Ectodermal cell (in vitro differentiated cells): Measurements from ENCODE around the gene DENND1B.
"Not testable (repeated sequence)": the region's sequence is repeated elsewhere in the genome, so short reads cannot be mapped to it uniquely, and the experiment has no call there.

Experiments used
- H3K27ac ChIP-seq: 2 replicates; pipeline ENCODE4 v1.7.0; 2013; ENCODE audit warnings: mild to moderate bottlenecking, low read depth, low read length; ENCODE audit not compliant: insufficient read depth, poor library complexity, severe bottlenecking
- H3K27me3 ChIP-seq: 2 replicates; pipeline ENCODE4 v1.7.0; 2013; ENCODE audit warnings: mild to moderate bottlenecking, low read length; ENCODE audit not compliant: insufficient read depth, control insufficient read depth, poor library complexity, severe bottlenecking
- H3K36me3 ChIP-seq: one replicate; pipeline ENCODE4 v1.7.0; 2013; ENCODE audit warnings: low read length; ENCODE audit not compliant: control insufficient read depth, insufficient read depth
- H3K4me1 ChIP-seq: one replicate; pipeline ENCODE4 v1.7.0; 2013; ENCODE audit warnings: low read length; ENCODE audit not compliant: control insufficient read depth, insufficient read depth
- H3K4me3 ChIP-seq: 2 replicates; pipeline ENCODE4 v1.7.0; 2013; ENCODE audit warnings: low read depth, low read length, control low read depth; ENCODE audit not compliant: insufficient read depth
- H3K9me3 ChIP-seq: 2 replicates; pipeline ENCODE4 v1.7.0; 2013; ENCODE audit warnings: mild to moderate bottlenecking, low read length, moderate library complexity; ENCODE audit not compliant: control insufficient read depth
- WGBS, 2 experiments: methylation state at CpG; one replicate each; pipeline ENCODE4 v1.1.7; 2013; ENCODE audit warnings: missing lambda C conversion rate in 2 of 2; 5-methylcytosine and 5-hydroxymethylcytosine counted together

DENND1B gene

GRCh38 chr1:197491505-197491904, 283.8 kb downstream of the DENND1B start:
- not testable (repeated sequence) for H3K4me3 ChIP-seq, H3K4me1 ChIP-seq, H3K9me3 ChIP-seq, H3K27me3 ChIP-seq, H3K27ac ChIP-seq, H3K36me3 ChIP-seq
- WGBS, 2 experiments, result 88 to 100% methylated on average over 1 of the region's 1 CpG

DNA sequence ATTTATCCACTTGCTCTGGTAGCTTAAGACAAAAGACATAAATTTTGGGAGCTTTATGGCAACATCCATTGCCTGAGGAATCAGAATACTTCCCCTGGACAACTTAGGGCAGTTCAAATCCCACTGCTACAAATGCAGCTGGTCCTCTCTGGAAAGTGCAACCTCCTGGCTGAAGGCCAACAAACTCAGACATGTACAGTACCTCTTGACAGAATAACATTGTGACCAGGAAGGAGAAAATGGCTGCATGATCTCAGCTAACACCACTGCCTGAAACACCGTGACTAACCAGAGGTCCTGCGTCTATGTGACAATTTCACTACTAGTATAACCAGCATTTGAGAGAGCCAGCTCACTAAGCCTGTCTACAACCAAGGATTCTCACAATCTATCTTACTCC, 288.3 kb downstream of the DENND1B start:
- Histone ChIP-seq H3K9me3 (no peaks in the 10 kb centered on the region), H3K4me3 (no peak overlapping the region), H3K4me1 (no peaks in the 10 kb centered on the region), H3K36me3 (no peaks in the 10 kb centered on the region), H3K27ac (no peak overlapping the region), H3K27me3 (no peaks in the 10 kb centered on the region)
- WGBS, 2 experiments, result 94 to 100% methylated on average over 2 of the region's 2 CpGs

DNA sequence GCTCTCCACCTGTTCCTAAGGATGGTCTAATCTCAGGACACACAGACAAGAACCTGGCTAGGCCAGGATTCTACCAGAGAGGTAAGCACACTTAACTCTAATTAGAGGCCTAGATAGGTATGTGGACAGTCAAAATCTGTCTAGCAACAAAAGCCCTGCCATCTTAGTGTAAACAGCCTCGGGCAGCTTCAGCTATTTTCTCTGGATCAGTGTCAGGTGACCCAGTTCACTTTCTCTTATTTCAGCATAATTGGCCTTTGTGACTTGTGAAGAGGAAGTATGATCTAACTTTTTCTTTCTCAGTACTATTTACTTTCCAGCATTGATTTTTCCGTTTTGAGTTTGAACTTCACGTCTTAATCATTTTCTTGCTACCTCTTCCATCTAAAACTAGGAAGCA, 289.5 kb downstream of the DENND1B start:
- Histone ChIP-seq H3K27ac (no peak overlapping the region), H3K9me3 (no peaks in the 10 kb centered on the region), H3K36me3 (no peaks in the 10 kb centered on the region), H3K4me1 (no peaks in the 10 kb centered on the region), H3K27me3 (no peaks in the 10 kb centered on the region), H3K4me3 (no peak overlapping the region)
- WGBS, 2 experiments, result 93 to 96% methylated on average over 3 of the region's 3 CpGs

DNA sequence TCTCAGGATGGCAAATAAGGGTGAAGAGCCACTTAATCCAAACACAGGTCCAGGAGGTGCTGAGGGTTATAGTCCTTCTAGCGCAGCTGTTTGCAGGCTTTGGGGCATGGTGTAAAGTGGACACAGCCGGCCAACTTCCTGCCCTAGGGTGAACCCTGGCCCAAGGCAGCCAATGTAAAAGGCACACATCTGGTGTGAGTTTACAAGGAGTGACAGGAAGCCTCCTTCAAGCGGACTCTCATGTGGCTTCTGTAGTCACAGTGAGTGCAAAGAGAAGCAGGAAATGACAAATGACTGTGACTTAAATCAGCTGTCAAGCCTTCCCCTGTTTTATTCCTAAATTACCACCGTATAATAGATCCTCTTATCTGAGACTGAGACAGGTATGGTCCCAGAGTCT, 294.2 kb downstream of the DENND1B start:
- Histone ChIP-seq H3K4me3 (no peak overlapping the region), H3K4me1 (no peaks in the 10 kb centered on the region), H3K36me3 (no peaks in the 10 kb centered on the region), H3K27ac (no peak overlapping the region), H3K27me3 (no peaks in the 10 kb centered on the region), H3K9me3 (no peaks in the 10 kb centered on the region)
- 78 to 85% methylated on average over 4 of the region's 4 CpGs for WGBS, 2 experiments

- Histone ChIP-seq H3K27ac (no peak overlapping the region), H3K9me3 (no peaks in the 10 kb centered on the region), H3K36me3 (no peaks in the 10 kb centered on the region), H3K4me1 (no peaks in the 10 kb centered on the region), H3K27me3 (no peaks in the 10 kb centered on the region), H3K4me3 (no peak overlapping the region)
- 86 to 93% methylated on average over 4 to 6 of the region's 6 CpGs for WGBS, 2 experiments
These were observed 294.8 kb downstream of the DENND1B start for GRCh38 chr1:197480446-197480845.

DNA sequence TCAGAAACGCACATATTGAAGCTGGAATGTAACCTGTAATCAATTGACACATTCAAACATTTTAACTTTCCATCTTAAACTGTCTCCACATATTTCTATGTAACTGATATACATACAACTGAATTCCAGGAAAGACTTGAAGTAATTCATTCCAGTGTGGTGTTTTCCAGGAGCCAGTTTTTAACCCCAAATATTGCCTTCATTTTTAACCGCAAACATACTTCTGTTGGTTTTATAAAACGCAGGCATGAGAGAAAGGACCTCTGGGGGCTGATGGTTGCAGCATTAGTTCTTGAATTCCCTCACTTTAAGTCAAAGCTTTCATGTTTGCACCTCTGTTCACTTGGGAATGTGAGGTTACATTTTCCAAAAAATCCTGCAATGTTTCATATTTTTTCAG, 303.1 kb downstream of the DENND1B start:
- H3K36me3 ChIP-seq, result no peaks in the 10 kb centered on the region
- peaks cover 14% of the 10 kb centered on the region for H3K4me1 ChIP-seq
- WGBS, 2 experiments, result 92 to 94% methylated on average over 3 of the region's 3 CpGs
- no peaks in the 10 kb centered on the region for H3K27me3 ChIP-seq
- H3K4me3 ChIP-seq, result no peak overlapping the region
- H3K27ac ChIP-seq, result no peak overlapping the region
- H3K9me3 ChIP-seq, result no peaks in the 10 kb centered on the region

DNA sequence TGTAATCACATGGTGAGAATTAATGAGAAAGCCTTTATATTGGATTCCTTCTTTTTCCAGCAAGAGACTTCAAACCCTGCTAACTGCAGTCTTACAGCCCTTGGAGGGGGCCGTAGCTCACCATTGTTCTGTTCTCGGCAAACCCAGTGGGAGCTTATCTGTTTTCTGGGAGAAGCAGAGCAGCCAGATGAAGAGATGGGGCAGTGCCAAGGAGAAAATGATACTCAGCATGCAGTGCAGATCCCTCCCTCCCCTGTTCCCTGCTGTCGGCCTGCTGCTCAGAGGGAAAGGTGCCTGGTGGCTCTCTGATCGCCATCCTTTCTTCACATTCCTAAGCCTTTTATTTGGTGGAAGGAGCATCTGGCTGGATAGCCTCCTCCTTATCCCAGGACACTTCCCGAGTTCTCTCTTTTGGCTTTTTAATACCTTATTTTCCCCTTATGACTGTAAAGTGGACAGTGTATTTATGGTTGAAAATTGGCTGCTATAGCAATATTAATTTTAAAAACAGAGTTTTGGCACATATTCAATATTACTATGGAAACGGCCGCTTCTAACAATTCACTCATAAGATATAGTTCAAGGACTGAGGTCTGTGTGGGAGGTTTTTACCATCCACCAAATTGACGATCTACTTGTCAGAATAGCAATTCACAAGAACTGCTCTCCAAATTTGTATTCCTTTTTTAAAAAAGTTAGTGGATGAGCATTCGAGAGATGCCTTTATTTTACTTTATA, 303.9 kb downstream of the DENND1B start:
- H3K36me3 ChIP-seq, result no peaks in the 10 kb centered on the region
- H3K4me1 ChIP-seq, result peaks cover 14% of the 10 kb centered on the region
- 1 to 27% methylated on average over 4 to 7 of the region's 9 CpGs for WGBS, 2 experiments
- H3K4me3 ChIP-seq, result no peak overlapping the region
- no peaks in the 10 kb centered on the region for H3K9me3 ChIP-seq
- no peaks in the 10 kb centered on the region for H3K27me3 ChIP-seq
- H3K27ac ChIP-seq, result no peak overlapping the region

DNA sequence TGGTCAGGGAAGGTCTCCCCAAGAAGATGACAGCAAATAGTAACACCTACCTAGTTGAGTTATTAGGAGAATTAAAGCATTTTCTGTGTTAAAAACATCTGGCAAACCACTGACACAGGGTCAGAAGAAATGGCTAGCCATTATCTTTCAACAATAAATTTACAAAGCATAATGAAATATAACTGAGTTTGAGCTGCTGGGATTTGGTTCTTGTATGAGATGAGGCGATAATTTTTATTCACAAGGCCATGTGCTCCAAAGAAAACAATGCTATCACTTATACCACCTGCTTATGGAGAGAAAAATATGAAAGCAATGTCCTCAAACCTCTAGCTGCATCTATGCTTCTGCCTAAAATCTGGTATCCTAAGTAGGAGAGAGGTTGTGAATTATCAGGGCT, 304.9 kb downstream of the DENND1B start:
- WGBS, 2 experiments, result 100% methylated on average over 1 of the region's 1 CpG; no CpG with 5 or more reads in 1 of the 2 experiments
- Histone ChIP-seq H3K36me3 (no peaks in the 10 kb centered on the region), H3K4me3 (no peak overlapping the region), H3K27me3 (no peaks in the 10 kb centered on the region), H3K27ac (no peak overlapping the region), H3K4me1 (peaks cover 14% of the 10 kb centered on the region), H3K9me3 (no peaks in the 10 kb centered on the region)

GRCh38 chr1:197469620-197470210, 305.6 kb downstream of the DENND1B start:
- H3K27me3 ChIP-seq, result no peaks in the 10 kb centered on the region
- no peaks in the 10 kb centered on the region for H3K36me3 ChIP-seq
- H3K4me3 ChIP-seq, result no peak overlapping the region
- no peaks in the 10 kb centered on the region for H3K9me3 ChIP-seq
- H3K27ac ChIP-seq, result no peak overlapping the region
- peaks cover 14% of the 10 kb centered on the region for H3K4me1 ChIP-seq
- WGBS, 2 experiments, result 70 to 73% methylated on average over 7 of the region's 7 CpGs

GRCh38 chr1:197468543-197469175, 306.6 kb downstream of the DENND1B start:
- Histone ChIP-seq H3K4me3 (no peak overlapping the region), H3K4me1 (peaks cover 14% of the 10 kb centered on the region), H3K27ac (no peak overlapping the region), H3K27me3 (no peaks in the 10 kb centered on the region), H3K9me3 (no peaks in the 10 kb centered on the region), H3K36me3 (no peaks in the 10 kb centered on the region)
- 94 to 98% methylated on average over 9 of the region's 9 CpGs for WGBS, 2 experiments
